Measurements from ENCODE around the gene FDXACB1. TPM values are rescaled to one million over a fixed set of nuclear protein-coding genes. Genes with fewer than 3 reads are reported as not detected.

FDXACB1 gene
- total RNA-seq, 4 donors from 2014 or later, result 1.1 to 2.3 (median 1.9) TPM

DNA sequence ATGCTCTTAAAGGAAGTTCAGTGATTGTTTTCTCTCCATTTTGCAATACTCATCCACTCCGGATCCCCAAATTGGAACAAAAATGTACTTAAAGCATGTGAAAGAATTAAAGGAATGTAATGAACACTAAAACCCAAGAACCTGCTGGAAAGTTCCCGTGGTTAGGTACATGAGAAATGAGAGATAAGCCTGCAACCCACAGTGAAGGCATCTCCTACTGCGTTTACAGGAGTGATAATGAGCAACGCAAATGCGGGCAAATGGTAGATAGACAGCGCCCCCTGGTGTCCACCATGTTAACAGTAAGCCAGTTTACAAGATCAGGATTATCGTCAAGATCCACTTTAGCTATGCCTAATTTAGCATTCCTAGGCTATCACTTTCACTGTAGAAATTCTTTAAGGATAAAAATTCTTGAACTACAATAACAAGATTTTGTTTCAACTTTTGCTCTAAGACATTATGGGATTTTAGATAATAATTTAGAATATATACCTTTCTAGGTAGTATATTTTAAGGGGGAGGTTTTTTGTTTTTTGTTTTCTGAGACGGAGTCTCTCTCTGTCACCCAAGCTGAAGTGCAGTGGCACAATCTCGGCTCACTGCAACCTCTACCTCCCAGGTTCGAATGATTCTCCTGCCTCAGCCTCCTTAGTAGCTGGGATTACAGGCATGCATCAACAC is 37.5 kb downstream of the FDXACB1 start:
- TF ChIP-seq, protein P1, sequence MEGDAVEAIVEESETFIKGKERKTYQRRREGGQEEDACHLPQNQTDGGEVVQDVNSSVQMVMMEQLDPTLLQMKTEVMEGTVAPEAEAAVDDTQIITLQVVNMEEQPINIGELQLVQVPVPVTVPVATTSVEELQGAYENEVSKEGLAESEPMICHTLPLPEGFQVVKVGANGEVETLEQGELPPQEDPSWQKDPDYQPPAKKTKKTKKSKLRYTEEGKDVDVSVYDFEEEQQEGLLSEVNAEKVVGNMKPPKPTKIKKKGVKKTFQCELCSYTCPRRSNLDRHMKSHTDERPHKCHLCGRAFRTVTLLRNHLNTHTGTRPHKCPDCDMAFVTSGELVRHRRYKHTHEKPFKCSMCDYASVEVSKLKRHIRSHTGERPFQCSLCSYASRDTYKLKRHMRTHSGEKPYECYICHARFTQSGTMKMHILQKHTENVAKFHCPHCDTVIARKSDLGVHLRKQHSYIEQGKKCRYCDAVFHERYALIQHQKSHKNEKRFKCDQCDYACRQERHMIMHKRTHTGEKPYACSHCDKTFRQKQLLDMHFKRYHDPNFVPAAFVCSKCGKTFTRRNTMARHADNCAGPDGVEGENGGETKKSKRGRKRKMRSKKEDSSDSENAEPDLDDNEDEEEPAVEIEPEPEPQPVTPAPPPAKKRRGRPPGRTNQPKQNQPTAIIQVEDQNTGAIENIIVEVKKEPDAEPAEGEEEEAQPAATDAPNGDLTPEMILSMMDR (IDR thresholded peaks at IDR 0.05; ENCODE audit: low read depth), result no peak

DNA sequence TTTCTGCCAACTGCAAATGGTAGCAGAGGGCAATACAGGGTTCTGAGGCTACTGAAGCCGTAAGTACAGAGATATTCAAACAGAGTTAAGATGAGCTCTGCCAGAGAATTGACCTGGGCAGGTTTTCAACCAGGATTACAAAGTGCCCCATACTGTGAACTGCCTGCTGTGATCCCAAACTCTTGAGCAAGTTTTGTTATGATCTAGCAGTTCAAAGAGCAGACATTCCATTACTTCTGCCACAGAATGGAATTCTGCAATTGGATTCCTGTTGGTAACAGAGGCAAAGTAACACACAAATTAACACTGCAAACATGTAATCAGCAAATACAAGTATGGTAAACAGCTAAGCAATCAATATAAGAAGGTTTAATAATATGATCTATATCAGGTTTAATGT is 38.8 kb downstream of the FDXACB1 start:
- TF ChIP-seq, protein P1 (IDR thresholded peaks at IDR 0.05; ENCODE audit: low read depth), result no peak

DNA sequence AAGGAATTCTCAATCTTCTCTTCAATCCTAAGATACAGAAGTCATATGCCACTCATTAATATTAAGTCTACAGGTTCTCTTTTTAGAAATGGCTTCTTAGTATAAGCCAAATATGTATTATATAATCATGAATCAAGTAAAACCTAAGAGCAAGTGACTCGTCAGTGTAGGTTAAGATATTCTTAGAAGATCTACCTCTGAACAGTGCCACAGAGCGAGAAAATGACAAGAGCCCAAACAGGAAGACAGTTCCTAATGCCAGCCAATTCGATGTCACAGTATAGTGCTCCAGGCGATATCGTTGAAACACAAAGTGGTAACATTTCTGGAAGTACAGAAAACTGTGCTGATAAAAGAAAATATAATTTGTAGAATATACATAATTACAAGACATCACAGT is 40.9 kb downstream of the FDXACB1 start:
- TF ChIP-seq, protein P1 (IDR thresholded peaks at IDR 0.05; ENCODE audit: low read depth), result no peak

DNA sequence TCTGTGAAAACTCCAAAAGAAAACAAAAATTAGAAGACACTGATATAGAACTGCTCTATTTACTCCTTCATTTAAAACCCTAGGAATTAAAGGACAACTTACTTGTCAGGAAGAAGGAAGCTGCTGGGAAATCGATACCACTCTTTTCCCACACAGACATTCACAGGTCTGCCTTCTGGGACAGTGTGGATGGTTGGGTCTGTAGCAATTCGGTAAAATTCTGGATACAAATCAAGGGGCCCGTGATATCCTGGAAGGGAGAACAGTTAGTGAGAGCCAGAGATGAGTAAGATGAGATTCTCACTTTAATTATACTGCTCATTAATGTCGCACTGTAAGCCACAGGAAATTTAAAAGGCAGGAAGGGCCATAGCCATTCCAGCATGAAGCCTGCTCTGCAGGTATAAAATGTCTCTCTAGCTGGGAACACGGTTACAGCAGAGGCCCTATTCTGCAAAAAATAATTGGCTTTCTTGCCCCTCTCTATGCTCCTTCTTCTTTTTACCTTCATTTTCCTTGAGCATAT is 41.5 kb downstream of the FDXACB1 start:
- TF ChIP-seq, protein P1 (IDR thresholded peaks at IDR 0.05; ENCODE audit: low read depth), result no peak

DNA sequence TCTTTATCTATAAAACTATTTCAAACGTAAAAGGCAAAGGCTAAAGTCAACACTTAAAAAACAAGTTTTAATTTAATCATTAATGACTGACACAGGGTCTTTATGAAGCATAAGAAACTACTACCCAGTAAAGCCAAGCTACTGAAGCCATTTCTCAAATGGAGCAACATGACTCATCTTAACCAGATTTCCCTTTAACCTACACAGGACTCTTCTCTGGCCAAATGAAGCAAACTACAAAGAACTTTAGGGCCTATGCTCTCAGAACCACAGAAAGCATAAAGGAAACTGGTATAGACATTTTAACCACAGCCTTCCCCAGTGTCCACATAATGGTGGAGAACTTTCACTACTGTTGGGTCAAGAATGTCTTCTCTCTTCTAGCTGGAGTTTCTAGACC is 42.2 kb downstream of the FDXACB1 start:
- TF ChIP-seq, protein P1 (IDR thresholded peaks at IDR 0.05; ENCODE audit: low read depth), result no peak

DNA sequence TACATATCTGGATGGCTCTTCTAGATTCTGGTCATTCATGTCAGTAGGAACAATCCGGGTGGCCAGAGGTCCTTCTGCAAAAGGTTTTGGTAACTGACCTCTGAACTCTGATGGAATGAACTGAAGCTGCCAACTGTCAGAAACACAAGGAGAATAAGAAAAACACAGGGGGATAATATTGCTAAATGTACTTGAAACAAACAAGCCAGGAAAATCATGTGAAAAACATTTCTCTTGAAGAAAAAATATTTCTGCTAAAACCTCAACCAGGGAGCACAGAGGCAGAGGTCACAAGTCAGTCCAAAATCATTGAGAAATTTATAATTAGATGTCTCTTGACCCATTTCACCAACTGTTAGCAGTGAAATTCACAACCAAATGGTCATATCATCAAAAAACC is 42.8 kb downstream of the FDXACB1 start:
- TF ChIP-seq, protein P1 (IDR thresholded peaks at IDR 0.05; ENCODE audit: low read depth), result no peak

DNA sequence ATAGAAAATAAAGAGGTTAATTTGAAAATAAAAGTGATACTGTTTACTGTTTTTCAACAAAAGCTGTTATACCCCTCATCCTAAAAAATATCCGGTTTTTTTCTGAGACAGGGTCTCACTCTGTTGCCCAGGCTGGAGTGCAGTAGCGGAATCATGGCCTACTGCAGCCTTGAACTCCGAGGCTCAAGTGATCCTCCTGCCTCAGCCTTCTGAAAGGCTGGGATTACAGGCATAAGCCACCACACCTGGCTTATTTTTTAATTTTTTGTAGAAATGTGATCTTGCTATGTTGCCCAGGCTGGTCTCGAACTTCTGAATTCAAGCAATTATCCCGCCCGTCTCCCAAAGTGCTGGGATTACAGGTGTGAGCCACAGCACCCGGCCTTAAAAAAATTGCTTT is 43.3 kb downstream of the FDXACB1 start:
- TF ChIP-seq, protein P1 (IDR thresholded peaks at IDR 0.05; ENCODE audit: low read depth), result no peak
